ENCODE measurements around the gene KRTAP1-4.

KRTAP1-4 gene, protein sequence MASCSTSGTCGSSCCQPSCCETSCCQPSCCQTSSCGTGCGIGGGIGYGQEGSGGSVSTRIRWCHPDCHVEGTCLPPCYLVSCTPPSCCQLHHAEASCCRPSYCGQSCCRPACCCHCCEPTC

DNA sequence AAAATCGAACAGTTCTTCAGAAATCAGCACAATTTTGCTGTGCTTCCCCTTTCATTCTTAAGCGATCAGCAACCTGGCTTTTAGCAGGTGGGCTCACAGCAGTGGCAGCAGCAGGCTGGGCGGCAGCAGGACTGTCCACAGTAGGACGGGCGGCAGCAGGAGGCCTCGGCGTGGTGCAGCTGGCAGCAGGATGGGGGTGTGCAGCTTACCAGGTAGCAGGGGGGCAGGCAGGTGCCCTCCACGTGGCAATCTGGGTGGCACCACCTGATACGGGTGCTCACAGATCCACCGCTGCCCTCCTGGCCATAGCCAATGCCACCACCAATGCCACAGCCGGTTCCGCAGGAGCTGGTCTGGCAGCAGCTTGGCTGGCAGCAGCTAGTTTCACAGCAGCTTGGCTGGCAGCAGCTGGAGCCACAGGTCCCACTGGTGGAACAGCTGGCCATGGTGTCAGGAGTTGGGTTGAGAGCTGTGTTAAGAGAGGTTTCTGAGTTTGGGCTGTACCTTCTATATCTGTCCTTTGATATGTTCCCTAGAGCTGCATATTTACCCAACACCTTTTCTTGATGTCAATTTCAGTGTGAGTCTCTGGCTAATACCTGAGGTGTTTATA, at the start of gene KRTAP1-4:
Gene KRTAP1-4 (minus strand): TSS at position 563 of the 613 bp plus-strand sequence. CDS start 117 bp downstream, at position 446.
- DNase-seq (ENCODE audit: extremely low read depth, low read depth) = no peak
- TF ChIP-seq, protein P1, sequence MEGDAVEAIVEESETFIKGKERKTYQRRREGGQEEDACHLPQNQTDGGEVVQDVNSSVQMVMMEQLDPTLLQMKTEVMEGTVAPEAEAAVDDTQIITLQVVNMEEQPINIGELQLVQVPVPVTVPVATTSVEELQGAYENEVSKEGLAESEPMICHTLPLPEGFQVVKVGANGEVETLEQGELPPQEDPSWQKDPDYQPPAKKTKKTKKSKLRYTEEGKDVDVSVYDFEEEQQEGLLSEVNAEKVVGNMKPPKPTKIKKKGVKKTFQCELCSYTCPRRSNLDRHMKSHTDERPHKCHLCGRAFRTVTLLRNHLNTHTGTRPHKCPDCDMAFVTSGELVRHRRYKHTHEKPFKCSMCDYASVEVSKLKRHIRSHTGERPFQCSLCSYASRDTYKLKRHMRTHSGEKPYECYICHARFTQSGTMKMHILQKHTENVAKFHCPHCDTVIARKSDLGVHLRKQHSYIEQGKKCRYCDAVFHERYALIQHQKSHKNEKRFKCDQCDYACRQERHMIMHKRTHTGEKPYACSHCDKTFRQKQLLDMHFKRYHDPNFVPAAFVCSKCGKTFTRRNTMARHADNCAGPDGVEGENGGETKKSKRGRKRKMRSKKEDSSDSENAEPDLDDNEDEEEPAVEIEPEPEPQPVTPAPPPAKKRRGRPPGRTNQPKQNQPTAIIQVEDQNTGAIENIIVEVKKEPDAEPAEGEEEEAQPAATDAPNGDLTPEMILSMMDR (IDR thresholded peaks at IDR 0.05; ENCODE audit: low read depth, low read length, missing control alignments) = no peak

GRCh38 chr17:41076788-41077187, 46.8 kb upstream of the KRTAP1-4 start:
- H3K4me3 ChIP-seq (replicated peaks; ENCODE audit: low read depth, low read length) = no peak overlapping the region
- TF ChIP-seq, protein P1 (IDR thresholded peaks at IDR 0.05; ENCODE audit: low read depth, low read length, missing control alignments) = no peak
- DNase-seq (ENCODE audit: extremely low read depth, low read depth) = no peak

More for the DNA sequence above, at the start of gene KRTAP1-4:
- no peak within 1 kb of the TSS for H3K4me3 ChIP-seq (replicated peaks; ENCODE audit: low read depth, low read length)

GRCh38 chr17:41073676-41074075, 43.7 kb upstream of the KRTAP1-4 start:
- DNase-seq (ENCODE audit: extremely low read depth, low read depth) = no peak
- H3K4me3 ChIP-seq (replicated peaks; ENCODE audit: low read depth, low read length) = no peak overlapping the region
- TF ChIP-seq, protein P1 (IDR thresholded peaks at IDR 0.05; ENCODE audit: low read depth, low read length, missing control alignments) = no peak

- no peak for DNase-seq (ENCODE audit: extremely low read depth, low read depth)
- TF ChIP-seq, protein P1 (IDR thresholded peaks at IDR 0.05; ENCODE audit: low read depth, low read length, missing control alignments) = no peak
- no peak overlapping the region for H3K4me3 ChIP-seq (replicated peaks; ENCODE audit: low read depth, low read length)
These were observed 41.8 kb upstream of the KRTAP1-4 start for GRCh38 chr17:41071606-41072360.

DNA sequence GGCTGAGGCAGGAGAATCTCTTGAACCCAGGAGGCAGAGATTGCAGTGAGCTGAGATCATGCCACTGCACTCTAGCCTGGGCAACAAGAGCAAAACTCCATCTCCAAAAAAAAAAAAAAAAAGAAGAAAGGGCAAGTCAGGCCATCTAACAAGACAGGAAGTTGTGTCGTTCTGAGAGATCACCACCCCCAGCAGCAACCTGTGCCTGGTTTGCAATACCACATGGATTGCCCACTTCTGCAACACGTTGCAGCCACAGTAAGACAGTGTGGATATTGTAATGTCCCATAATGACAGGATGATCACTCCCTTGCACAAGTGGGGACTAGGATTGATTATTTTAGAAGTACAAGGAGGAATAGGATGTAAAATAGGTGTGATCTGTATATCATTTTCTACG, 39.0 kb upstream of the KRTAP1-4 start:
- TF ChIP-seq, protein P1 (IDR thresholded peaks at IDR 0.05; ENCODE audit: low read depth, low read length, missing control alignments) = no peak
- no peak for DNase-seq (ENCODE audit: extremely low read depth, low read depth)
- no peak overlapping the region for H3K4me3 ChIP-seq (replicated peaks; ENCODE audit: low read depth, low read length)

DNA sequence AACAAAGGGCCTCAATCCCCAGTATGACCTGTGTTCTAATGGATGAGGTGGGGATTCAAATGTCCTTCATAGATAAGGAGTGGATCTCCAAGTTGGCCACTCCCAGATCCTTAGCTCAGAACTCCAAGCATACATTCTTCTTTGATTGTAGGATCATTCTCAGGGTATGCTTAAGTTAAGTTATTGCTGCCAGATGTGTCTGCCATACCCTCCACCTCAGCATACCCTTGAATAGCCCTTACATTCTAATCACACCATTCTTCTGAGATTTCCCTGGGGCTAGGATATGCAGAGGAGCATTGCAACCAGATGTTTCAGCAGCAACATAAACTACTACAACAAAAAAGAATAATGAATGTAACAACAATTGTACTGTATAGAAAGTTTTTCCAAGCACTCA, 37.3 kb upstream of the KRTAP1-4 start:
- TF ChIP-seq, protein P1 (IDR thresholded peaks at IDR 0.05; ENCODE audit: low read depth, low read length, missing control alignments) = no peak
- no peak overlapping the region for H3K4me3 ChIP-seq (replicated peaks; ENCODE audit: low read depth, low read length)
- peak; percentile 97 for DNase-seq (ENCODE audit: extremely low read depth, low read depth)

Measured in HFF-Myc (cell line).